ENCODE results near the gene BCL7C. TPM values are rescaled to one million over a fixed set of nuclear protein-coding genes. Genes with fewer than 3 reads are reported as not detected.

BCL7C gene
- total and polyA plus RNA-seq, 2 of the 13 experiments (the other 11 are each of a cell fraction or from before 2014, with no cell fraction given), result 17.7 to 33.8 TPM

GRCh38 chr16:30894540-30895368 is 877 bp upstream of the BCL7C start (continued):
- TF ChIP-seq ZXDC (CRISPR knock-in tag; IDR thresholded peaks at IDR 0.05) (no peak), DMAP1 (CRISPR knock-in tag; IDR thresholded peaks at IDR 0.05) (no peak), ZZZ3 (CRISPR knock-in tag; IDR thresholded peaks at IDR 0.05; ENCODE audit: borderline replicate concordance) (no peak), SKI (IDR thresholded peaks at IDR 0.05; ENCODE audit: partially characterized antibody) (no peak), CAMTA2 (CRISPR knock-in tag; IDR thresholded peaks at IDR 0.05; ENCODE audit: borderline replicate concordance) (0 out of 2 replicates have a peak, but pooled peaks have one; percentile 4), EP300 (IDR thresholded peaks at IDR 0.05; ENCODE audit: low read depth in 2 of 2, low read length in 2 of 2) (no peak), EP300 (CRISPR knock-in tag; IDR thresholded peaks at IDR 0.05; ENCODE audit: borderline replicate concordance) (peak; percentile 2; the same call in 1 of the 2 replicates), PRDM4 (CRISPR knock-in tag; IDR thresholded peaks at IDR 0.05; ENCODE audit: borderline replicate concordance) (no peak), ZNF33B (CRISPR knock-in tag; IDR thresholded peaks at IDR 0.05) (no peak), ZNF276 (CRISPR knock-in tag; IDR thresholded peaks at IDR 0.05; ENCODE audit: low read depth) (peak; percentile 7; the same call in 1 of the 2 replicates), ARID2 (CRISPR knock-in tag; IDR thresholded peaks at IDR 0.05; ENCODE audit: borderline replicate concordance) (peak; percentile 72; the same call in 1 of the 2 replicates), ZNF354B (CRISPR knock-in tag; IDR thresholded peaks at IDR 0.05) (peak; percentile 93; the same call in 1 of the 2 replicates), ZNF619 (CRISPR knock-in tag; IDR thresholded peaks at IDR 0.05) (0 out of 2 replicates have a peak, but pooled peaks have one; percentile 11), ZSCAN31 (CRISPR knock-in tag; IDR thresholded peaks at IDR 0.05; ENCODE audit: low read depth) (0 out of 2 replicates have a peak, but pooled peaks have one; percentile 56), ZNF577 (CRISPR knock-in tag; IDR thresholded peaks at IDR 0.05; ENCODE audit: borderline replicate concordance, low read depth) (no peak), NRL (CRISPR knock-in tag; IDR thresholded peaks at IDR 0.05; ENCODE audit: borderline replicate concordance) (peak; percentile 0; the same call in 1 of the 2 replicates), MEF2D (CRISPR knock-in tag; IDR thresholded peaks at IDR 0.05) (no peak), SMYD3 (CRISPR knock-in tag; IDR thresholded peaks at IDR 0.05) (peak; percentile 52; the same call in 1 of the 2 replicates), GATA4 (IDR thresholded peaks at IDR 0.05; ENCODE audit: borderline replicate concordance, low read depth) (0 out of 2 replicates have a peak, but pooled peaks have one; percentile 3), ZNF674 (CRISPR knock-in tag; IDR thresholded peaks at IDR 0.05; ENCODE audit: low read depth) (0 out of 2 replicates have a peak, but pooled peaks have one; percentile 71), ZMYM2 (CRISPR knock-in tag; IDR thresholded peaks at IDR 0.05) (0 out of 2 replicates have a peak, but pooled peaks have one; percentile 5), FOXO1 (CRISPR knock-in tag; IDR thresholded peaks at IDR 0.05) (no peak), TP53 (CRISPR knock-in tag; conservative IDR thresholded peaks at IDR 0.05) (no peak)

Data from HepG2 (cell line).